SU-DHL-6 (cell line): ENCODE results near the gene LMAN2L.

Experiments
- H2AFZ ChIP-seq: fragments of 200-600 bp; sonication (generic); 2 replicates; pipeline ENCODE4 v1.6.1; 2014; ENCODE audit warnings: low read depth, mild to moderate bottlenecking, moderate library complexity, mixed read lengths, antibody characterized with exemption, low read length; ENCODE audit not compliant: severe bottlenecking
- H3F3A ChIP-seq: fragments of 200-600 bp; shearing (Covaris generic); 2 replicates; pipeline ENCODE4 v1.6.0; 2016; ENCODE audit warnings: antibody characterized with exemption, mild to moderate bottlenecking; ENCODE audit not compliant: insufficient read depth
- H3K27ac ChIP-seq: fragments of 200-600 bp; sonication (generic); 2 replicates; pipeline ENCODE4 v1.5.1; 2016; ENCODE audit warnings: low read depth, mild to moderate bottlenecking, low read length, moderate library complexity, mixed read lengths
- H3K27me3 ChIP-seq: fragments of 200-600 bp; sonication (generic), shearing (Covaris generic); 2 replicates; pipeline ENCODE4 v1.6.0; 2014; ENCODE audit warnings: mild to moderate bottlenecking, low read length
- H3K36me3 ChIP-seq: fragments of 200-600 bp; sonication (generic); 2 replicates; pipeline ENCODE4 v1.6.1; 2014; ENCODE audit warnings: mild to moderate bottlenecking, low read length, mixed read lengths
- H3K4me2 ChIP-seq: fragments of 300-600, 200-600 bp; shearing (Covaris generic), sonication (generic); 2 replicates; pipeline ENCODE4 v1.6.0; 2014; ENCODE audit warnings: low read length, low read depth, mild to moderate bottlenecking; ENCODE audit not compliant: poor library complexity, severe bottlenecking
- H3K4me3 ChIP-seq: fragments of 200-600 bp; sonication (generic); 2 replicates; pipeline ENCODE4 v1.5.1; 2014; ENCODE audit warnings: antibody characterized with exemption, low read length, mild to moderate bottlenecking, mixed read lengths; ENCODE audit not compliant: insufficient read depth, poor library complexity, severe bottlenecking
- H3K79me2 ChIP-seq: fragments of 200-600 bp; sonication (generic); 2 replicates; pipeline ENCODE4 v1.6.1; 2014; ENCODE audit warnings: mild to moderate bottlenecking, low read length, moderate library complexity; ENCODE audit not compliant: insufficient read depth
- H3K9ac ChIP-seq: fragments of 200-600 bp; sonication (generic); 2 replicates; pipeline ENCODE4 v1.7.0; 2014; ENCODE audit warnings: mild to moderate bottlenecking, low read length
- H3K9me2 ChIP-seq: fragments of 200-600 bp; sonication (generic); replicated peaks from 2 replicates; pipeline ENCODE4 v1.6.1; 2014; ENCODE audit warnings: low read length; ENCODE audit not compliant: insufficient read depth
- H3K9me3 ChIP-seq: fragments of 200-600 bp; sonication (generic); 2 replicates; pipeline ENCODE4 v1.6.1; 2014; ENCODE audit warnings: low read length, mixed read lengths; ENCODE audit not compliant: insufficient read depth
- H4K20me1 ChIP-seq: fragments of 200-600 bp; sonication (generic); 2 replicates; pipeline ENCODE4 v1.6.1; 2014; ENCODE audit warnings: low read depth, mild to moderate bottlenecking, antibody characterized with exemption, low read length, moderate library complexity, mixed read lengths
- CTCF ChIP-seq: fragments of 200-600 bp; sonication (generic); IDR thresholded peaks from one replicate; pipeline ENCODE4 v1.5.1; 2017; ENCODE audit warnings: antibody characterized with exemption, mild to moderate bottlenecking, low read length, moderate library complexity; ENCODE audit not compliant: insufficient read depth, poor library complexity, severe bottlenecking
- EZH2phosphoT487 ChIP-seq: fragments of 200-600 bp; sonication (generic), shearing (Covaris generic); conservative IDR thresholded peaks from 2 replicates; pipeline ENCODE4 v1.6.1; 2018; ENCODE audit warnings: mild to moderate bottlenecking, antibody characterized with exemption, low read length, moderate library complexity, mixed read lengths

The LMAN2L gene

GRCh38 chr2:96693286-96694200 lies 46.3 kb downstream of the LMAN2L start:
- H3K9ac ChIP-seq: no peak overlapping the region
- no peaks in the 10 kb centered on the region for H3F3A ChIP-seq
- H2AFZ ChIP-seq: no peak overlapping the region
- no peaks in the 10 kb centered on the region for H3K9me2 ChIP-seq
- no peaks in the 10 kb centered on the region for H3K79me2 ChIP-seq
- no peaks in the 10 kb centered on the region for H3K27me3 ChIP-seq
- no peak for TF ChIP-seq EZH2phosphoT487
- no peak for TF ChIP-seq CTCF
- H4K20me1 ChIP-seq: no peaks in the 10 kb centered on the region
- H3K9me3 ChIP-seq: no peaks in the 10 kb centered on the region
- H3K4me3 ChIP-seq: no peak overlapping the region
- no peak overlapping the region for H3K4me2 ChIP-seq
- H3K36me3 ChIP-seq: no peaks in the 10 kb centered on the region
- no peak overlapping the region for H3K27ac ChIP-seq

GRCh38 chr2:96692094-96692971 lies 47.5 kb downstream of the LMAN2L start:
- Histone ChIP-seq H3K4me2 (no peak overlapping the region), H3F3A (no peaks in the 10 kb centered on the region), H3K9me2 (no peaks in the 10 kb centered on the region)

GRCh38 chr2:96691022-96691612 lies 48.7 kb downstream of the LMAN2L start:
- TF ChIP-seq EZH2phosphoT487: no peak
- TF ChIP-seq CTCF: no peak
- Histone ChIP-seq H3K9me3 (no peaks in the 10 kb centered on the region), H3K79me2 (no peaks in the 10 kb centered on the region), H3K9ac (no peak overlapping the region), H3K4me3 (no peak overlapping the region), H3K36me3 (no peaks in the 10 kb centered on the region), H3K9me2 (no peaks in the 10 kb centered on the region), H2AFZ (no peak overlapping the region), H3K27ac (no peak overlapping the region), H3K4me2 (no peak overlapping the region), H3K27me3 (no peaks in the 10 kb centered on the region), H4K20me1 (no peaks in the 10 kb centered on the region), H3F3A (no peaks in the 10 kb centered on the region)

More at GRCh38 chr2:96692094-96692971, 47.5 kb downstream of the LMAN2L start:
- H3K79me2 ChIP-seq: no peaks in the 10 kb centered on the region
- H3K27ac ChIP-seq: no peak overlapping the region
- no peaks in the 10 kb centered on the region for H3K36me3 ChIP-seq
- no peaks in the 10 kb centered on the region for H4K20me1 ChIP-seq
- no peak overlapping the region for H2AFZ ChIP-seq
- no peak for TF ChIP-seq CTCF
- TF ChIP-seq EZH2phosphoT487: no peak
- H3K4me3 ChIP-seq: no peak overlapping the region
- no peaks in the 10 kb centered on the region for H3K27me3 ChIP-seq
- no peaks in the 10 kb centered on the region for H3K9me3 ChIP-seq
- no peak overlapping the region for H3K9ac ChIP-seq
